Embryonic facial prominence (tissue), 1 donor: ENCODE measurements around the gene ISCU.
"Not testable (repeated sequence)": the region's sequence is repeated elsewhere in the genome, so short reads cannot be mapped to it uniquely, and the experiment has no call there.

Source experiments
- DNase-seq: peaks from one replicate; pipeline ENCODE4 v3.0.0-alpha.2; 2016; ENCODE audit errors: extremely low spot score

The ISCU gene

GRCh38 chr12:108543652-108544051, 18.7 kb upstream of the ISCU start:
- DNase-seq: no peak

GRCh38 chr12:108547686-108548085, 14.7 kb upstream of the ISCU start:
- no peak for DNase-seq

GRCh38 chr12:108548954-108549521, 13.4 kb upstream of the ISCU start:
- no peak for DNase-seq

DNA sequence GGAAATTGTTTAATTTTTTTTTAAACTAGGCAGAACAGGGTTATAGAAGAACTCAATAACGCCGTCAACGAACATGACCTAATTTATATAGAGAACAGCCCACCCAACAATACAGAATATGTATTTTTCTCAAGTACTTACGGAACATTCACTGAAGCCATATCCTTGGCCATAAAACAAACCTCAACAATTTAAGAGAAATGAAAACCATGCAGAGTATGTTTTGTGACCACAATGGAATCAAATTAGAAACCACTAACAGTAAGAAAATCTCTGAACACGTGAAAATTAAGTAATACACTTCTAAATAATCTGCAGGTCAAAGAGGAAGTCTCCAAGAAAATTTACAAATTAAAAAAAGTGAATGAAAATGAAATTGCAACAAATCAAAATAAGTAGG, 10.9 kb upstream of the ISCU start:
- no peak for DNase-seq

DNA sequence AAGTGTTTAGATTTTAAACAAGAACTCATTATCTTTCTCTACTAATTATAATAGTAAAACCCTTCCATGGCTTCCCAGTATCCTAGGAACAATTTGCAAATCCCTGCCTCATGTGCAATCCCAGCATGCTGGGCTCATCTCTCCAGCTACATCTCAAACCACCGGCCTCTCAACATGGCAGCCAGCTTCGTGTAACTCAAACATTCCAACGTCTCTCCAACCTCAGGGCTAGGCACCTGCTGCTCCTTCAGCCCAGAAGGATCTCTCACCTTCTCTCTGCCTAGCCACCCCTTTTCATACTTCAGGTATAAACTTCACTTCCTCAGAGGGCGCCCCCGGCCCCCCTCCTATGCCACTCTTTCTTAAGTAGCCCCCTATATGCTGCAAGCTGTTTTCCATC, 8.6 kb upstream of the ISCU start:
- no peak for DNase-seq

GRCh38 chr12:108555383-108555782, 7.0 kb upstream of the ISCU start:
- DNase-seq: not testable (repeated sequence)

GRCh38 chr12:108559007-108559655, 3.3 kb upstream of the ISCU start:
- no peak for DNase-seq

DNA sequence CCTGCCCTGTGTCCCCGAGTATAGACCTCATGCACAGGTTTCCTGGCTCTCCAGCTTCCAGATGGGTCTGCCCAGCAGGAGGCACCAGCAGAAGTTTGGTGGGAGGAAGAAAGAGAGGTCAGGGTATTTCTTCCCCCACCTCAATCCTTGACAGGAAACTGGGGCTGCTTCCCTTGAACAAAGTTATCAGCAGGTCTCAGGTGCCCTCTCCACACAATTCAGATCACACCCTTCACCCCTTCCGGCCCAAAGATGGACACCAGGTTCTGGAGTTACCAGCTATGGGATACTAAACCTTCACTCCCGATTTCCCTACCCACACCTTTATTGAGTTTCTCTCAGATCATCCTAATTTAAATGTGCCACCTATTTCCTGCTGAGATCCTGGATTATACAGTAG, 2.6 kb upstream of the ISCU start:
- DNase-seq: no peak

GRCh38 chr12:108560321-108560721, 2.1 kb upstream of the ISCU start:
- no peak for DNase-seq

DNA sequence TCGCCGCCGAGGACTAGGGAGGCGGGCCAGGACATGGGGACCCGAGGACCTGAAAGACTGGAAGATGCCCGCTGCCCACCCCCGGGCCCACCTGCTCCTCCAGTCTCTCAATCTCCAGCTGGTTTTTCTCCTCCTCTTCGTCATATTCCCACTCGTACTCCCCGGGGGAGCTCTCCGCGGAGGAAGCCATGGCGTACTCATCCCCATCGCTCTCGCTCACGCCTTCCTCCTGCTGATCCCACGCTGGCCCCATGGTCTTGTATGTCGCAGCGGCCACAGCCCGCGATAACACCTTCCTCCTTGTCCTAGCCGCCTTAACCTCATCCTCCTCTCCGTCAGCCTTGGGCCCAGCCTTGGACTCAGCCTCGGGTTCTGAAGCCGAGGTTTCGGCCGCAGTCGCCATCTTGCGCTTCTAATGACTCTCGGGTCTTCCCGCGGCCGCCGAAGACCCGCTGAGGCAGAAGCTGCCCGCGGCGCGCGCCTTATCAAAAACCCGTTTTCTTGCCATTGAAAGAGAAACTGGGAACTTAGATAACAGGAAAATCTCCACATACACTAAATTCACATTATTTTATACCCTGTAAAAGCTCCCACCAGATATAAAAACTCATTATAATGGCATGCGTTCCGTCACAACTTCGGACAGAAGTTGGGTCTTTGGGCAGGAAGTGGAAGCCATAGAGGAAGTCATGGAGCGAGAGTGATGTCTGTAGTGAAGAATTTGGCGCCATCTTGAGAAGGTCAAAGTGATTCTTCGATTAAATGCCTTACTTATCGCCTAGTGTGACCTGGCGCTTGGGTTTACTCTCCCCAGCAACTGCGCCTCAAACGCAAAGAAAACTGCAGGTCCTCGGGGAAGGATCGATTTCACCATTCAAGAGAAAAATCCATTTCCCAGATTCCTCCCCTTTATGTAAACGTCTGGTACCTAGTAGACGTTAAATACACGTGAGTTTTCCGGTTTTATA, 1.4 kb upstream of the ISCU start, which contains the start of gene SART3:
Gene SART3, minus strand, starts transcription at position 422 of the 968 bp plus-strand sequence. Its CDS starts 19 bp downstream, at position 403.
- peak; percentile 90 for DNase-seq

DNA sequence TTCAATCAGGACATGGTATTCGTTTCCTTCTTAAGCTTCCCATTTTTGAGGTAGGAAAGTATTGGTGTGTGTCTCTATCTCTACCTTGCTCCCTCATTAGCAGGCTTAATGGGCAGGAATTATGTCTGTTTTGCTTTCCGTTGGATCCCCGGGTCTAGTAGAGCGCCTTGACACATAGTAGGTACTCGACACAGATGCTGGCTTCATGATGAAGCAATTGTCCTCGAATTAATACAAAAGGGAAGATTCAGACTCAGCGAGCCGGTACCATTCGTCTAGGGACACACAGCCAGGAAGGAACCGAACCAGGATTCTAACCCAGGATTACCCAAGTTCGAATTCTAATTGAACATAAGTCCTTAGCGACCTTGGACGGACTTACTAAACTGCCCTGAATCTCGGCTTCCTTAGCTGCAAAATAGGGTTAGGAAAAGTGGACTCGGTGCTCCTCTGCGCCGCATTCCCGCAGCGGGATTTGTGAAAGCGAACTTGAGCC, 496 bp upstream of the ISCU start:
- DNase-seq: peak; percentile 29

- peak; percentile 61 for DNase-seq
Measured at GRCh38 chr12:108563136-108563803, 874 bp downstream of the ISCU start.

- DNase-seq: no peak
Measured at GRCh38 chr12:108563804-108564151, 1.4 kb downstream of the ISCU start.

- no peak for DNase-seq
Measured at GRCh38 chr12:108564724-108565123, 2.3 kb downstream of the ISCU start.

DNA sequence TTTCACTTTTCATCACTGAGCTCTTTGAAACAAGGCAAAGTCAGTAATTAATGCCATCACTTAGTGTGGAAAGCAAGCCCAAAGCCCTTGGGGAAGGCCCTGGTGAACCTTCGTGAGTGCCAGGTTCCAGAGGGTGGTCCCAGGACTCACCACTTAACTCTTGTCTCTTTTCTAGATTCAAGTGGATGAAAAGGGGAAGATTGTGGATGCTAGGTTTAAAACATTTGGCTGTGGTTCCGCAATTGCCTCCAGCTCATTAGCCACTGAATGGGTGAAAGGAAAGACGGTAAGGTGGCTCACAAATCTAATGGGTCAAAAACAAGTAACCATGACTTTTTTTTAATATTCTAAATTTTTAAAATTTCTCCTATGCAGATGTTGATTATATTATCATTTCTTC, 2.8 kb downstream of the ISCU start:
- DNase-seq: no peak

DNA sequence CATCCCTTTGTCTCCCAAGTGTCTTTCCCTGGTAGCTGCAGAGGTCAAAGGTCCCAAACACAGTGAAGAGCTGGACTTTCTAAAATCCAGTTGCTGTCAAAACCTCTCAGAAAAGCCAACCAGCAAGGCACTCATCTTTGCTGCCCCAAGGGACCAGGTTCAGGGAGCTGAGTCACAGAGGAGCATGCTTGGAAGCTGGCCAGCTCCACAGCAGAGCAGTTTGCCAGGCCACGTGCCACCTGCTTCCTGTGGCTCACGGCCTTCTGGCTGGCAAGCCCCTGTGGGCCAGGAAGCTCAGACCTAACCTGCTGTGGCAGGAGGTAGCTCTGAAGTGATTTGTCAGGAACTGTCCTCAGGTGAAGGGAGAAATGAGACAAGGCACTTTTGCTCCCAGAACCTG, 3.6 kb downstream of the ISCU start:
- DNase-seq: no peak

- no peak for DNase-seq
Measured at GRCh38 chr12:108566452-108566851, 4.1 kb downstream of the ISCU start.

GRCh38 chr12:108567406-108568337, 5.3 kb downstream of the ISCU start:
- no peak for DNase-seq

- no peak for DNase-seq
Measured at GRCh38 chr12:108568338-108569154, 6.2 kb downstream of the ISCU start.
